ENCODE data around the gene RBM33. TPM values are rescaled to one million over a fixed set of nuclear protein-coding genes. Genes with fewer than 3 reads are reported as not detected.
A peak's percentile ranks its signal among the peaks of the same experiment; 100 is the strongest.

Gene RBM33
- total and polyA plus RNA-seq, 2 of the 4 experiments (the other 2 are of a cell fraction) = 7.3 to 10.8 TPM

DNA sequence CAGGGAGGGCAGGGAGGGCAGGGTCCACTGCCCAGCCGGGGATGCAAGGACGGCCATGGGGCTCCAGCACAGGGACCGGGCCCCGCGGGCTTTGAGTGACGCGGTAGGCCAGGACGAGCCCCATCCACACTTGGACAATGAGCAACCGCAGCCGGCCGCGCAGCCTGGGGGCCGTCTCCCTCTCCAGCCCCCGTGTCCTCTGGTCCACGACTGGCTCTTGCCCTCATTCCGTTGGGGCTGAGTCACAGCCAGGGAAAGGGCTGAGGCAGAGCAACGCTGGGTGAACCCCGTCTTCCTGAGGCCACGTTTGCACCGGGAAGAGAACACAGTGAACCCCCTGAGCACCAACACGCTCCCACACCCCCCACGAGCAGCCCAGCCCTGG, 144.1 kb downstream of the RBM33 start:
- Histone ChIP-seq H3K27me3 (ENCODE audit: control insufficient read depth, insufficient read depth, low read length) (no peaks in the 10 kb centered on the region), H3K36me3 (ENCODE audit: control insufficient read depth, insufficient read depth, low read length) (no peaks in the 10 kb centered on the region), H3K4me3 (ENCODE audit: insufficient read depth, low read depth, low read length) (no peak overlapping the region), H3K14ac (replicated peaks; ENCODE audit: low read depth, low read length) (no peak overlapping the region), H2AFZ (replicated peaks; ENCODE audit: low read length, poor library complexity) (peak overlapping the region; percentile 29), H2BK15ac (ENCODE audit: low read depth, low read length) (no peak overlapping the region), H3K9me1 (ENCODE audit: insufficient read depth, low read length) (peaks cover 4% of the 10 kb centered on the region; the same call in 1 of the 2 replicates), H3K79me1 (ENCODE audit: low read depth in 1 of 2, low read length in 2 of 2) (no peaks in the 10 kb centered on the region), H4K8ac (ENCODE audit: low read depth in 2 of 2, low read length in 2 of 2) (no peak overlapping the region), H2BK5ac (ENCODE audit: low read depth, low read length, poor library complexity, severe bottlenecking) (no peak overlapping the region), H4K91ac (ENCODE audit: insufficient read depth, low read depth, low read length) (no peak overlapping the region), H3K9me3 (ENCODE audit: control insufficient read depth, insufficient read depth, low read length) (no peaks in the 10 kb centered on the region), H2AK5ac (ENCODE audit: low read depth, low read length) (no peak overlapping the region), H3K56ac (ENCODE audit: extremely low read depth, insufficient read depth, low read length) (no peak overlapping the region), H3K4me2 (ENCODE audit: low read depth, low read length) (no peak overlapping the region), H3K27ac (ENCODE audit: insufficient read depth, low read length) (no peak overlapping the region), H3K9ac (ENCODE audit: low read depth, low read length) (no peak overlapping the region), H4K20me1 (ENCODE audit: insufficient read depth, low read length) (no peaks in the 10 kb centered on the region), H3K4ac (ENCODE audit: low read depth, low read length) (no peak overlapping the region), H2AK9ac (replicated peaks; ENCODE audit: low read depth, low read length, poor library complexity) (peak overlapping the region; percentile 52), H3K18ac (ENCODE audit: low read depth, low read length) (no peak overlapping the region), H3K4me1 (ENCODE audit: control insufficient read depth, insufficient read depth, low read length) (no peaks in the 10 kb centered on the region), H4K5ac (ENCODE audit: low read depth, low read length) (no peak overlapping the region), H2BK120ac (ENCODE audit: low read depth, low read length) (no peak overlapping the region), H3K23ac (ENCODE audit: low read depth, low read length) (no peak overlapping the region), H2BK20ac (ENCODE audit: low read depth, low read length) (no peak overlapping the region)
- DNase-seq (no peak), ATAC-seq (ENCODE audit: low read depth) (no peak)
- CTCF ChIA-PET = no interaction called here
- no TSS peak for BruUV-seq (replicated peaks)
- intact Hi-C loops (cut with micrococcal nuclease) (no loop called here), dilution Hi-C loops (cut with HindIII; ENCODE audit: low sequenced_read_pairs, unreplicated experiment) (no loop called here), in situ Hi-C loops (cut with MboI; ENCODE audit: low sequenced_read_pairs) (no loop called here)
- TF ChIP-seq RFX5 (IDR thresholded peaks at IDR 0.05; ENCODE audit: low read depth, low read length) (no peak), MXI1 (IDR thresholded peaks at IDR 0.05; ENCODE audit: borderline replicate concordance, low read depth, low read length) (no peak)
- POLR2A ChIA-PET (ENCODE audit: unreplicated experiment) = no interaction called here
- 87% methylated on average over 7 of the region's 22 CpGs; no CpG with 5 or more reads in 1 of the 2 experiments for WGBS, 2 experiments (ENCODE audit: extremely low coverage in 2 of 2, insufficient read length in 1 of 2)
